Right lung (tissue), 5 donors: Measurements from ENCODE around the gene JAG2. TPM values are rescaled to one million over a fixed set of nuclear protein-coding genes. Genes with fewer than 3 reads are reported as not detected.

ENCODE experiments used
- DNase-seq, 2 donors: peaks; one replicate each; pipeline ENCODE4 v3.0.0-alpha.2; 2013
- polyA plus RNA-seq, 5 donors: library from polyadenylated mRNA; unstranded; fragments of 120-200 nt; gene quantifications; one replicate each; pipeline versions ENCODE4 v1.2.1 to v1.2.3, GENCODE V29; 2013; ENCODE audit warnings: inconsistent platforms in 1 of 5, low replicate concordance in 1 of 5; ENCODE audit not compliant: insufficient read length in 5 of 5, insufficient read depth in 1 of 5

The JAG2 gene
- polyA plus RNA-seq, 5 donors: 10.2 to 20.0 (median 11.2) TPM

DNA sequence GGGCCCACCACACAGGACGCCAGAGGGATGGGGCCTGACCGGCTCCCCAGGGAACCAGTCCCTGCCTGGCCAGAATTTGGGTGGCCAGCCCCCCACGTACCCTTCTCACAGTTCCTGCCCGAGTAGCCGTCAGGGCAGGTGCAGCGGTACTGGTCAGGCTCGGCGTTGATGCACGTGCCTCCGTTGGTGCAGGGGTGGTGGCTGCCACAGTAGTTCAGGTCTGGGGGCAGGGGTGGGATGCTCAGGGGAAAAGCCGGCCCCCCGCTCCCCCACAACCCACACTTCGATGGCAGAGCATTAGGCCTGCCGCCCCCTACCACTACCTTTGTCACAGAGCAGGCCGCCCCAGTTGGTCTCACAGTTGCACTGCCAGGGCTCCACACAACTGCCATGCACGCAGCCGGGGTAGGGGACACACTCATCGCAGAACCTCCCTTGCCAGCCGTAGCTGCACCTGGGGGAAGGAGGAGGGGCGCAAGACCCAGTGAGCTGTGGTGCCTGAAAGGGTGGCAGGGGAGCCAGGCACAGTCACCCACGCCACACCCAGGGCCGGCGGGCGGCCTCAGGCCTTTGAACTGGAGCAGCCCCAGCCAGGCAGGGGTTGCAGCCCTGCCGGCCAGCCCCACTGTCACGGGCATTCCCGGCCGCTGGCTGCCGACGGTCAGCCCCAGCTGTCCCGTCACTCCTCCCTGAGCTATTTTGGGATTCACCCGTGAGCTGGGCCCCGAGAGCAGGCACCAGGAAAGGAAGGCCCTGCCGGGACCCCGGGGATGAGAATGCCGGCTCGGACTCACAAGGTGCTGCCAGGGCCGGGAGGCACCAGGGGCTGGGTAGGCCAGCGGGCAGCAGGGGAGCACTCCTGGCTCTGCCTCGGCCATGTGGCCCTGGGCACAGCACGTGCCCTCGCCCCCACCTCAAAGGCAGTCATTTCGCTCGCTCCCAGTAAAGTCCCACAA is 16.5 kb downstream of the JAG2 start:
- DNase-seq: no peak

DNA sequence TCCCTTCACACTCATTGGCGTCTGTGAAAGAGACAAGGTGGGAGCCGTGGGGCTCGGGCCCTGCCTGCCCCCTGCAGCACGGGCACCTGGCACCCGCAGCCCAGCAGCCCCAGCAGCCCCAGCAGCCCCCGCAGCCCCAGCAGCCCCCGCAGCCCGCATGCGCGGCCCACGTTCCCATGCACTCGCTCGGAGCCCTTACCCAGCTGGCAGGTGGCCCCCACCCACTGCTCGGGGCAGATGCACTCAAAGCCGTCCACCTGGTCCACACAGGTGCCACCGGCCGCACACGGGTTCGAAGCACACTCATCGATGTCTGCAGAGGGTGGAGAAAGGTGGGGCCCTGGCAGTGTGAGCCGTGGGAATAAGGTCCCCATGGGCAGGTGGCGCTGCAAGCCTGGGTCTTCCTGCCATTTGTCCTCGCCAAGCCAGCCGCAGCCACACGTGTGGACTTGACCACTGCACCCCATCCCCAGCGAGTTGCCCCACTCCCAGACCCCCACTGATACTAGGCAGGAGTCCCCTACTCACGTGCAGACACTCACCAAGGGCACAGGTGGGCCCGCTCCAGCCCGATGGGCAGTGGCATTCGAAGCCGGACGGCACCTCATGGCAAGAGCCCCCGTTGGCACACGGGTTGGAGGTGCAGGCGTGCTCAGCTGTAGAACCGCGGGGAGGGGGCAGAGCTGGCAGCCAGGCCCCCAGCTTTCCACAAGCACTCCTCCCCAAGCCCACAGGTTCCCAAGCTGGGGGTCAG is 17.3 kb downstream of the JAG2 start:
- no peak for DNase-seq

DNA sequence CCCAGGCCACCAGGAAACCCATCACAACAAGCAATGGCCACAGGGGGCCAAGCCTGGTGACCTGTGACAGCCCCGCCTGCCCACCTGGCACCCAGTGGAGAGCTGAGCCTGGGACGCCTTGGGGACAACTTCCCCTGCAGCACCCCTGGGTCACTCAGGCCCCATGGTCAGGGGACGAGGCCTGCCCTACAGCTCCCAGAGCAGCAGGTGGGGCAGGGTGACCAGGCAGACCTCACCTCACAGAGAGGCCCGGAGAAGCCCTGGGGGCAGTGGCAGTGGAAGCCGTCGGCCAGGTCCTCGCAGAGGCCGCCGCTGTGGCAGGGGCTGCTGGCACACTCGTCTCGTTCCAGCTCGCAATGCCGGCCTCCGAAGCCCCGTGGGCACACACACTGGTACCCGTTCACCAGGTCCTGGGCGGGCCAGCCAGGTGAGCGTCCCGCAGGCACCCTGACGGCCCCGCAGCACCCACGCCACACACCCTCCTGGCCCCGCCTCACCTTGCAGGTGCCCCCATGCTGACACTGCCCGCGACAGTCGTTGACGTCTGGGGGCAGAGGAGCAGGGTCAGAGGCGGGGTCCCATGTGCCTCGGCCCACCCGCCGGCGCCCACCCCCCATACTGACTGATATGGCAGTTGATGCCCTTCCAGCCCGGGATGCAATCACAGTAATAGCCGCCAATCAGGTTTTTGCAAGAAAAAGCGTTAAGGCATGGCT is 18.1 kb downstream of the JAG2 start:
- DNase-seq: no peak

DNA sequence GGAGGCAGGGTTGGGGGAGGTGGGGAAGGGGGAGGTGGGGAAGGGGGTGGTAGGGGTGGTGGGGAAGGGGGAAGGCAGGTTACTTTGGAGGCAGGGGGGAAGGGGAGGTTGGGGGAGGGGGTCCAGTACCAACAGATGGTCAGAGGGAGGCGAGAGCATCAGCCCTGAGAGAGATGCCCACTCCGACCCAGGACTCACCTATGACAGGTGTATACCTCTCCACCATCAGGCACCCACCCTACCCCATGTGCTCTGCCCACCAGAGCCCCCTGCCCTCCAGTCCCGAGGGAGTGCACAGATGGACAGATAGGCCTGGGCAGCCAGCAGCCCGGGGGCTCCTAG is 18.6 kb downstream of the JAG2 start:
- DNase-seq: no peak

DNA sequence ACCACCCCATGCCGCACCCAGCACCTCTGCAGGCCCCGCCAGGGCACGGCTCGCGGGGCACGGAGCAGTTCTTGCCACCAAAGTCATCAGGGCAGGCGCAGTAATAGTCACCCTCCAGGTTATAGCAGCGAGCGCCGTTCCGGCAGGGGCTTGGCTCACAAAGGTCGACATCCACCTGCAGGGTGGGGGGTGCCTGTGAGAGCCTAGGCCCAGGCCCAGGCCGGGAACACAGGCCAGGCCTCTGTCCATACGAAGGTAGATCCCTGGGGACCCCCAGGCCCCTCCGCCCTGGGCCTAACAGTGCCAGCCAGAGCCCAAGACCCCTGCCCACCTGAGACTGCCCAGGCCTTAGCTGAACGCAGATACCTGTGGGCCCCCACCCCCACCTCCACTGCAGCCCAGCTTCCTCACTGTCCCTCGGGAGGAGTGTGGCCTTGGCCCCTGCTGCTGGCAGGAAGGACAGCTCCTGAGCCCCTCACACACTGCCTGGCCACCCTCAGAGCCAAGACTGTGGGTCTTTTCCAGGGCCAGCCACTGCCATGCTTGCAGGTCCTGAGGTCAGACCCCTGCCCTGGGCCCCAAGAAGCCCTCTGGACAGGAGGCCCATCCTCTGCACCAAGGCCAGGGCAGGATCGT is 19.3 kb downstream of the JAG2 start:
- no peak for DNase-seq

DNA sequence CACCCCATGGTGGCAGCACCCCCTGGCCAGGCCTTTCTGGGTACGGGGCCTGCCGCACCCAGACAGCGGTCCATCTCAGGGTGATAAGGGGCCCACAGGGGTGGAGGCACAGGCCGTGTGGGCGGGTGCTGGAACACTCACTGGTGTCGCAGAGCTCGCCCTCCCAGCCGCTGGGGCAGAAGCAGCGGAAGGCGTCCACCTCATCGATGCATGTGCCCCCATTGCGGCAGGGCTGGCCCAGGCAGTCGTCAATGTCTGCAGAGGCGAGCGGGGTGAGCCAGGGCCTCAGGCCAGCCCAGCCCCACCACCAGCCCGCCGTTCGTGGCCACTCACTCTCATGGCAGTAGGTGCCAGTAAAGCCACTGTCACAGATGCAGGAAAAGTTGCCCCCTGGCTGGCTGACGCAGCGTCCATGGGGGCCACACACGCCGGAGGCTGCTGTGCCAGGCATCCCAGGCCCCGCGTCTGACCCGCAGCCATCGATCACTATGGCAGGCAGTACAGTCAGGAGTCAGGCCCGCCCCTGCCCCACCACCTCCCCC is 19.9 kb downstream of the JAG2 start:
- DNase-seq: no peak

DNA sequence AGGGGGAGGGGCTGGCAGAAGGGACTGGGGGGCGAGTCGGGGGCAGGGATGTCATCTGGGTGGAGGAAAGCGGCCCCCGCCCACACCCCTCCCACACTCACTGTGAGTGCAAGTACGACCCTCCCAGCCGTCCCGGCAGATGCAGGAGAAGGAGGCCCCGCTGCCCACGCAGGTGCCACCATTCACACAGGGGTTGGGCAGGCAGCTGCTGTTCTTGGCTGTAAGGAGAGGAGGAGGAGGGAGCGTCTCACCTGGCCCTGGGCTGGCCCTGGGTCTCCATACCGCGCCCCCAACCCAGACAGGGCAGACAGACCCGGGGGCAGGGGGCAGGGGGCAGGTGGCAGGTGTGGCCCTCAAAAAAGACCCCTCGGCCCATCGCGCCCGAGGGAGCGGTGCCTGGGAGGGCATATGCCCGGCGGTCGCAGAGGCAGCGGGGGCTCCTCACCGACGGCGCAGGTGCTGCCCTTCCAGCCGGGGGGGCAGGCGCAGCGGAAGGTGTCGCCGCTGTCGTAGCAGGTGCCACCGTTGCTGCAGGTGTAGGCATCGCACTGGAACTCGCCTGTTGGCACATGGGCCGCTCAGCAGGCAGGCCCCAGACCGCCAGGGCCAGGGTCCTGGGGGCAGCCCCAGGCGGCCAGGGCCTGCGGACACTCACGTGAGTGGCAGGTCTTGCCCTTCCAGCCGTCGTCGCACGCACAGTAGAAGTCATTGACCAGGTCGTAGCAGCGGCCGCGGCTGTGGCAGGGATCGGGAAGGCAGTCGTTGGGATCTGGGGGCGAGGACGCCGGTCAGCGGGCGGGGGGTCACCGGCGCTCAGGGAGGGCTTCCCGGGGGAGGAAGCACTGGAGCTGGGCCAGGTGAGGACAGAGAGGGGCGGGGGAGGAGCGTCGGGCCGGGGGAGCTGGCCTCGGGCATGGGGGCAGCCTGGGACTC is 20.6 kb downstream of the JAG2 start:
- DNase-seq: no peak

DNA sequence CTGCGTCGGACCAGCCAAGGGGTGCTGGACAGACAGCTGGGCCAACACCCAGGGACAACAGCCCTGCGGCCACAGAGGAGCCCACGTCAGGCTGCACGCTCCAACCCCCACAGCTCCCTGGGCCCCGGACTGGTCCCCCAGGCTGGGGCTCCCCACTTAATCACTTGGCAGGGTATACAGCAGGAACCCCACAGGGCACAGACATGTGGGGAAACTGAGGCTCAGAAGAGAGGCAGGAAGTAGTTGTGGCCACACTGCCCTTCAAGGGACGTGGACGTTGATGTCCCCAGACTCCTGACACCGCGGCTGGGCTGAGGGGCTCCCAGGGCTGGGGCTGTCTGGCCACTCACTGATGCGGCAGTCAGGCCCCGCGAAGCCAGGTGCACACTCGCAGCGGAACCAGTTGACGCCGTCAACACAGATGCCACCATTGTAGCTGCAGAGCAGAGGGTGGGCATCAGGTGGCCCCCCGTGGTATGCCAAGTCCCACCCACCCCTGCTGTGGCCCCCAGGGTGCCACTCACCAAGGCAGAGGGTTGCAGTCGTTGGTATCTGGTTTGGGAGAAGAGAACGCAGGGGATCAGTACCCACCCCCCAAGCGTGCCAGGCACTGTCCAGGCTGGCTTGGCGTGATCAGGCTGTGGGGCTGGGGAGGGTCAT is 21.5 kb downstream of the JAG2 start:
- no peak for DNase-seq

DNA sequence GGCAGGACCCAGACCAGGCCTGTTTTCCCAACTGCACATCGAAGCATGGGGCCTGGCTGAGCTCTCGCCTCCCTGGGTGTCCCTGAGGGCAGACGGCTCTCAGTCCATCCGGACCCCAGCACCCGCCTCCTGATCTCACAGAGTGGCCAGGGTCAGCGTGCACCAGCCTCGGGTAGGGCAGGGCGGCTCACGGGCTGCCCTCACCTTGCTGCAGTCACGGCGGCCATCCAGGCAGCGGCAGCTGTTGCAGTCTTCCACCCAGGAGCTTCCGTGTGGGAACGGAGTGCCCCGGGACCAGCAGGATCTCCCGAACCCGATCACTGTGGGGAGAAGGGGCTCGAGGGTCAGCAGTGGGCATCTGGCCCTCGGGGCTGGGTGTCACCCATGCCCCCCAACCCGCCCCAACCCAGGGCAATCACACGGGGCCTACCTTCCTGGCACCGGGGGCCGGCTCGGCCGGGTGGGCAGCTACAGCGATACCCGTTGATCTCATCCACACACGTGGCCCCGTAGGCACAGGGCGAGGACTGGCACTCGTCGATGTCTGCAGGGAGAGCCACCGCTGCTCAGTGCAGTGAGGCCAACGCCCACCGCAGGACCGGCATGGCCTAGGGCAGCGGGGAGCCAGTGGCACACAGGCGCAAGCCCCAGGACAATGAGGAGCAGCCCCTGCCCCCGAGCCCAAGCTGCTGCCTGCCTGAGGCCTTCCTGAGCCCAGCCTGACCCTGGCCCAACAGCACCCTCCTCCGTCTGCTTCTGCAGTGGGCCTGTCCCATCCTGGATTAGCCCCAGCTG is 22.2 kb downstream of the JAG2 start:
- no peak for DNase-seq

DNA sequence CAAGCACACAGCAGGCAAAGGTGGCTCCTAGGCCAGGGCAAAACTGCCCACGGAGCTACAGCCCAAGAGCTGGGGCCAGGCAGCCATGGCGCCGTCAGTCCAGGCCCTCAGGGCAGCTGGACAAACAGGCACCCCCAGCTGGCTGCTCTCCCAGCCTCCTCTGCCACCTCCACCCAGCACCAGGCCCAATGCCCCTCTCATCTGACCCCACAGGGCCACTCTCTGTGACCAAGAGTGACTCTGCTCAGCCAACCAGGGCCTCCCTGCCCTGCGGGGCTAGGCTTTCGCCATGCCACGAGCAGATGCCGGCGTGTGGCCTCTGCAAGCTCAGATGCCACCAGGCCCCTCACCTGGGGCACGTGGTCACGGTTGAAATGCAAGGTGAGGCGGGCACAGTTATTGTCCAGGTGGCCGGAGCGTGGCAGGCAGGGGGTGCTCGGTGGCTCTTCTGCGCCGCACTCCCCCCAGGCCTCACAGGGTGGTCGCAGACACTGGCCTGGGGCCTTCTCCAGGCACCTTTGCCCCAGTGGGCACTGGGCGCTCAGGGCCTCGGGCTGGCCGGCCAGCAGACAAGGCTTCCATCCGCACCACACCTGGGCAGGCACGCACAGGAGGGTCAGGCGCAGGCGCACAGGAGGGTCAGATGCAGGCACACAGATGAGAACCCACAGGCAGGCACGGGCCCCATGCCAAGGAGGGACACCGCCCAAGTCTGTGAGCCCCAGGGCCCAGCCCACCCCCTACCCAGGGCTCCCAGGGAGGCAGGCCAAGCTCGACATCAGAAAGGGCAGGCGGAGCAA is 23.0 kb downstream of the JAG2 start:
- DNase-seq: no peak

DNA sequence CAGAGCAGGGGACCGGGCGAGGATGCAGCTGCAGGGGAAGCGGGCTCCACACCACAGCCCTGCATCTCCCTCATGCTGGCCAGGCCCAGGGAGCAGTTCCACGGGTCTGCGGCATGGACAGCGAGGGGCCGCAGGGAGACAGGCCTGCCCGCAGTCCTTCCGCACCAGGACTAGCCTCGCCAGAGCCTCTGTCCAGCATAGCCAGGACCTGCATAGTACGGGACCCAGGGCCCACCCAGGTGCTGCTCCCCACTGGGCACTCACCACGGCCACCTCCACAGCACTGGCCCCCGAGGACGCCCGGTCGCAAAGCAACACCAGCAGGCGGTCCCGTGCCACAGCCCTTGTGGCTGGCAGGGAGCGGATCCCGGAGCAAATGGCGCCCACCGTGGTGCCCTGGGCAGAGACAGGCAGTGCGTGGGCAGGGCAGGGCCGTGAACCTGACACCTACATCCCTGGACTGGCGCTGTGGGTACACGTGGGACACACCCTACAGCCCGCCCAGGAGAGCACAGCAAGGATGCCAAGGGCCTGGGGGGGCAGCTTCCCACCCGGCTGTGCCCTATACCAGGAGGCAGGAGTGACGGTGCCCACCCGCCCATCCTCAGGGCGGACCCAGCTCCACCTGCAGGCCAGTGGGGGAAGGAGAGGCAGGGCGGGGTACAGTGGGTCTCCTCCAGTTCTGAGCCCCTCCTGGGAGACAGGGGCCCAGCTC is 23.8 kb downstream of the JAG2 start:
- DNase-seq: no peak

DNA sequence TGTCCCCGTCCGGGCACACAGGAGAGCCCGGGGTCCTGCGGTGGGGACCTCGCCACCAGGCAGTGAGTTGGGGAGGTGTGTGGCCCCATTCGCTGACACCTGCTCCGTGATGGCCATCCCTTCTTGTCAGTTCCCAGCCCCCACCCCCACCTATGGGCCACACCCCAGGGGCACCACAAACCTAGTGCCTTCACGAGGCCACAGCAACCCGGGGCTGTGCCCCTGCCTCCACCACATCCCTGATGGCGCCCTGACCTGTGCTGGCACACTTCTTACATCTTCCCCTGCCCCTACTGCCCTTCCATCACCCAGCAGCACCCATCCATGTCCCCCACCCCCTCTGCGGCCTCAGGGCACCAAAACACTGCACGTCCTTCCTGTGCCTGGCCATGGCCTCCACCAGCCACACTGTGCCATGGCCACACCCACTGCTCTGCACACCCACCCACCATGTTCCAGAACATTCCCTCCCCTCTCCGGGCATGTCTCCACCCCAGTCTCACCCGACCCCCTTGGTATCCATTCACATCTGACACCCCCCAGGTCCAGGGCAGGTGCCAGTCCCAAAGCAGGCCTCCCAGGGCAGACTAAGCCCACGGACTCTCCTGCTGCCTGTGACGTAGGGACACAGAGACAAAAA is 24.4 kb downstream of the JAG2 start:
- no peak for DNase-seq

DNA sequence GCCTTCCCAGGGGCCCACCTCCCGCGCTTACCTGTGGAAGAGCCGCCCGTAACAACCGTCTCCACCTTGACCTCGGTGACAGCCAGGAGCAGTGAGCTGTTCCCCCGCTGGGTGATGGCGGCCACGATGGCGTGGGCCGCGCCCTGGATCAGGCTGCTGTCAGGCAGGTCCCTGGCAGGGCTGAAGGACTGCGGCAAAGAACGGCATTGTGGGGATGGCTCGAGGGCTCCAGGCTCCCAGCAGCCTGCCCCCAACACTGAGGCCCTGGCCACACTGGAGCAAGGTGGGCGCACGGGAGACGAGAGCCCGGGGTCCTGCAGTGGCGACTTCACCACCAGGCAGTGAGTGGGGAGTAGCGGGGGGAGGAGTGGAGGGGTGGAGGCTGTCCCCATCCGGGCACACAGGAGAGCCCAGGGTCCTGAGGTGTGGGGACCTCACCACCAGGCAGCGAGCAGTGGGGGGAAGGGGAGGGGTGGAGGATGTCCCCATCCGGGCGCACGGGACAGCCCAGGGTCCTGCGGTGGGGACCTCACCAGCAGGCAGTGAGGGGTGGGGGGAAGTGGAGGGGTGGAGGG is 25.0 kb downstream of the JAG2 start:
- no peak for DNase-seq

DNA sequence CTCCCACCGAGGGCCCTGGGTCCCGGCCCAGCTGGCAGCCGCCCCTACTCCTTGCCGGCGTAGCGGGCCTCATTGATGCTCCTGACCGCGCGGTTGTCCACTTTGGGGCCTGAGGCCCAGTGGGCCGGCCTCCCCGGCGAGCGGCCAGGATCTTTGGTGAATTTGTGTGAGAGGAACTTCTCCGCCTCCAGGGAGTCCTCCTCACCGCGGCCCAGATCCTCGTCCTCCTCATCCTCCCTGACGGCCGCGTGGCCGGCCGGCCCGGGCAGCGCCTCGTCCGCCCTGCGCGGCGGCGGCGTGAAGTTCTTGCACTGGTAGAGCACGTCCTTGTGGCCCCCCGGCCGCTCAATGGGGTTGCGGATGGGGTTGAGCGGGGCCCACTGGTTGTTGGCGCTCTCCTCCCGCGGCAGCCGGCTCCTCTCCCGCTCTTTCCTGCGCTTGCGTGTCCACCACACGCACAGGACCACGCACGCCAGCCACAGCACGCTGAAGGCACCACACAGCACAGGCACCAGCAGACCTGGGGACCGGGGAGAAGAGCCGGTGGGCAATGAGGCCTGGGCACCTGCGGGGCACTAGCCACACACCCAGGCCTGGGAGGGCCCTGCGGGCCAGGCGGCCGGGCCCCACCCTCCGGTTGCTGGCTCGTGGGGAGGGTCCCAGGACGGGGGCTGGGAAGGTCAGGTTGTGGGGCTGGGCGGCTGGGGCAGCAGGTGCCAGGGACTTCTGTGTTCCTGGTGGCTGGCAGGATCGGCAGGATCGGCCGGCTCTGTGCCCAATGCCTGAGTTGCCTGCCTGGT is 25.7 kb downstream of the JAG2 start:
- no peak for DNase-seq

DNA sequence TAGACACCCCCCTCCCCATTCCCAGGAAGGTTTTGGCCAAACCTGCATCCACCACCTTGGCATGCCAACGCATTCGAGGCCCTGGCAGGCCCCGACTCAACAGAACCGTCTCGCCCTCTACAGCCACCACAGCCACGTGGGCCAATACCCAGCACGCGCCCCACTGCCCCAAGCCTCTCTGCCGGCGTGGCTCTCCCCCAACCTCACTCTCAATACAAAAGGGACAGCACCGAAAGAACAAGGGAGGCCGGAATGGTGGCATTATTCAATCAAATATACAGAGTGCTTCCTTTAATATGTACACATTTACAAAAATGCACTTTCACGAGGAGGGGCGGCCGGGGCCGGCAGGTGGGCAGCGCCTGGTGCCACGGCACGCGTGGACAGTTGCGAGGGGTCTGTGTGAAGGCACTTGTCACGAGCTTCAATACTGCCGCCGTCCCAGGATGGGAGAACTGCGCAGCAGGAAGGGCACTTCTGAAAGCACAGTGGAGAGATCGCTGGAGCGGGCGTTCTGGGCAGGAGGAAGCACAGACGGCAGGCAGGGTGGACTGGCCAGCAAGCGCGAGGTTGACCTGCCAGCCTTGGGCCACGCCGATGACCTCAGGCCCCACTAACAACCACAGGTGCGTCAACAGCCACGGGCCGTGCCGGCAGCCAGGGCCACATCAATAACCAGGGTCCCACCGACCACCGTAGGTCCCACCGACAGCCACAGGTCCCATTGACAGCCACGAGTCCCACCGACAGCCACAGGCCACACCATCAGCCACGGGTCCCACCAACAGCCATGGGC is 26.9 kb downstream of the JAG2 start:
- DNase-seq: no peak
